Germinal center (tissue), 1 donor: ENCODE data around the gene EMC9.

Experiments
- DNase-seq: peaks from one replicate; pipeline ENCODE4 v3.0.0; 2012; ENCODE audit warnings: mixed read lengths, low spot score

Gene EMC9

GRCh38 chr14:24131549-24131966, 9.8 kb downstream of the EMC9 start:
- DNase-seq, result no peak

GRCh38 chr14:24130717-24131548, 10.5 kb downstream of the EMC9 start:
- DNase-seq, result no peak

- no peak for DNase-seq
Measured at GRCh38 chr14:24130380-24130716, 11.0 kb downstream of the EMC9 start, which contains the start of gene FITM1. TSS of gene FITM1 (plus strand) at chr14:24130659. CDS start at chr14:24131564, 905 bp downstream.

GRCh38 chr14:24129410-24129998, 11.9 kb downstream of the EMC9 start:
- no peak for DNase-seq

- DNase-seq, result no peak
Measured at GRCh38 chr14:24127673-24128072, 13.7 kb downstream of the EMC9 start.

- DNase-seq, result no peak
Measured at GRCh38 chr14:24126939-24127338, 14.5 kb downstream of the EMC9 start.

- DNase-seq, result no peak
Measured at GRCh38 chr14:24123424-24124417, 17.7 kb downstream of the EMC9 start.

GRCh38 chr14:24122898-24123297, 18.5 kb downstream of the EMC9 start:
- no peak for DNase-seq

GRCh38 chr14:24122416-24122815, 19.0 kb downstream of the EMC9 start:
- DNase-seq, result no peak

GRCh38 chr14:24121210-24121609, 20.2 kb downstream of the EMC9 start:
- no peak for DNase-seq

GRCh38 chr14:24119691-24120090, 21.7 kb downstream of the EMC9 start:
- no peak for DNase-seq

GRCh38 chr14:24117179-24117578, 24.2 kb downstream of the EMC9 start:
- DNase-seq, result no peak

GRCh38 chr14:24116128-24116814, 25.1 kb downstream of the EMC9 start:
- no peak for DNase-seq

- DNase-seq, result no peak
Measured at GRCh38 chr14:24115422-24116127, 25.8 kb downstream of the EMC9 start.

GRCh38 chr14:24114532-24115421, 26.6 kb downstream of the EMC9 start, which contains the start of the genes DCAF11 and NRL:
TSS of gene DCAF11 (plus strand) at chr14:24114777. CDS start at chr14:24115595, 818 bp downstream.
TSS of gene NRL (minus strand) at chr14:24114949. CDS start at chr14:24082848, 32,101 bp downstream.
- peak; percentile 98 for DNase-seq

- peak; percentile 62 for DNase-seq
Measured at GRCh38 chr14:24113801-24114531, 27.4 kb downstream of the EMC9 start.

GRCh38 chr14:24113379-24113800, 28.0 kb downstream of the EMC9 start:
- DNase-seq, result no peak

- DNase-seq, result no peak
Measured at GRCh38 chr14:24110523-24110922, 30.9 kb downstream of the EMC9 start.

GRCh38 chr14:24110060-24110459, 31.3 kb downstream of the EMC9 start:
- no peak for DNase-seq
